ENCODE data around the gene NPAS2. TPM values are rescaled to one million over a fixed set of nuclear protein-coding genes. Genes with fewer than 3 reads are reported as not detected.

NPAS2 gene
- total and polyA plus RNA-seq, 4 donors: 5.9 to 17.1 (median 10.4) TPM

DNA sequence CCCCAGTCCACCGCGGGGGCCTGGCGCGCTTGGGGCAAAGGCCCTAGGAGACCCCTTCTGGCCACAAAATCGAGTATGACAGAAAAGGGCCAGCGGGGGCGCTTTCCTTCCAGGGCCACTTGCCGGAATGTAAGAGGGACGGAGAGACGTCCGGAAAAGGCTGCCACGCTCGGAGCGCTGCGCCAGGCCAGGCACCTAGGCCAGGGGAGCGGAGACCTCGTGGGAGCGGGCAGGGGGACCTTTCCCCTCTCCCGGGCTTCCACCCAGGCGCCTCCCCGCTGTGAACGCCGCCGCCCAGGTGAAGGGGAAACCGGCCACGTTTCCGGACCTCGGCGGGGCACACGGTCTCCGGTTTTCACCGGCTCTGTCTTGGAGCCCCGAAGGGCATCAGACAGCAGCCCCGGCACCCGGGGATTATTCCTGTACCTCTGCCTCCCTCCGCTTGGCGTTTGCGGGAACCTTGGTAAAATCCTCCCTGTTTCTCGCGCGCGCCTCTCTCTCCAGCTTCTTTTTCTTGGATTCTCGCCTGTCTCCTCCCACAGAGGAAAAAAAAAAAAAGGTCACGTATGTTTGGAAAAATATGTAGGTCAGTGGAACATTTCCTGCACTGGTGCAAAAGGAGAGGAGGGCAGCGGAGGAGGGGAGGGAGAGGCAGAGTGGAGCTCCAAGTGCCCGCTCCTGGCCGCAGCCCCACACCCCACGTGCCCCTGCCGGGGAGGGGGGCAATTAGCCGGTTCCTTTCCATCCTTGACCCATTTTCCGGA is 1.2 kb upstream of the NPAS2 start:
- Histone ChIP-seq H3K27me3 (ENCODE audit: control insufficient read depth in 3 of 3, insufficient read depth in 3 of 3, low read length in 2 of 3) (peaks cover 0 to 17% (median 14%) of the 10 kb centered on the region in 3 donors), H3K9ac (ENCODE audit: insufficient read depth in 1 of 2, low read length in 2 of 2) (peak overlapping the region in 1 of 2 donors; percentile 53), H3K9me3 (ENCODE audit: control insufficient read depth in 4 of 4, insufficient read depth in 3 of 4, low read length in 3 of 4) (no peaks in the 10 kb centered on the region), H3K27ac (ENCODE audit: low read depth in 1 of 2, low read length in 1 of 2) (peak overlapping the region; percentile 76 to 98), H3K4me3 (peak overlapping the region; percentile 47), H3K4me1 (ENCODE audit: control insufficient read depth in 5 of 5, insufficient read depth in 5 of 5, low read length in 5 of 5) (peaks cover 0 to 24% (median 12%) of the 10 kb centered on the region in 5 donors), H3K36me3 (ENCODE audit: control insufficient read depth in 4 of 4, insufficient read depth in 4 of 4, low read length in 4 of 4) (no peaks in the 10 kb centered on the region)
- DNase-seq: peak; percentile 61 to 85 (median 83)
- ATAC-seq (ENCODE audit: insufficient read depth, low FRiP score): peak; percentile 62
- WGBS, 2 donors: 1 to 2% methylated on average over 42 to 51 of the region's 51 CpGs
- TF ChIP-seq, protein P1, sequence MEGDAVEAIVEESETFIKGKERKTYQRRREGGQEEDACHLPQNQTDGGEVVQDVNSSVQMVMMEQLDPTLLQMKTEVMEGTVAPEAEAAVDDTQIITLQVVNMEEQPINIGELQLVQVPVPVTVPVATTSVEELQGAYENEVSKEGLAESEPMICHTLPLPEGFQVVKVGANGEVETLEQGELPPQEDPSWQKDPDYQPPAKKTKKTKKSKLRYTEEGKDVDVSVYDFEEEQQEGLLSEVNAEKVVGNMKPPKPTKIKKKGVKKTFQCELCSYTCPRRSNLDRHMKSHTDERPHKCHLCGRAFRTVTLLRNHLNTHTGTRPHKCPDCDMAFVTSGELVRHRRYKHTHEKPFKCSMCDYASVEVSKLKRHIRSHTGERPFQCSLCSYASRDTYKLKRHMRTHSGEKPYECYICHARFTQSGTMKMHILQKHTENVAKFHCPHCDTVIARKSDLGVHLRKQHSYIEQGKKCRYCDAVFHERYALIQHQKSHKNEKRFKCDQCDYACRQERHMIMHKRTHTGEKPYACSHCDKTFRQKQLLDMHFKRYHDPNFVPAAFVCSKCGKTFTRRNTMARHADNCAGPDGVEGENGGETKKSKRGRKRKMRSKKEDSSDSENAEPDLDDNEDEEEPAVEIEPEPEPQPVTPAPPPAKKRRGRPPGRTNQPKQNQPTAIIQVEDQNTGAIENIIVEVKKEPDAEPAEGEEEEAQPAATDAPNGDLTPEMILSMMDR (IDR thresholded peaks at IDR 0.05; ENCODE audit: control extremely low read depth, extremely low read depth): no peak

DNA sequence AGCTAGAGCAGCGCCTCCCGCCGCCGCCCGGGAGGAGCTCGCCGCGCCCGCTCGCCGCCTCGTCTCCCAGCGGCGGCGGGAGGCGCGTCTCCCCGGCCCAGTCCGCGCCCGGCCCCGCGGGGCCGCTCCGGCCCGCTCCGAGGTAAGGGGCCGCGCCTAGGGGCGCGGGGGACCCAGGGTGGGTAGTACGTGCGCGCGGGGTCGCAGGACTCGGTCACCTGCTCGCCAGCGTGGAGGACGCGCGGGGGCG is 259 bp downstream of the NPAS2 start:
- Histone ChIP-seq H3K36me3 (ENCODE audit: control insufficient read depth in 4 of 4, insufficient read depth in 4 of 4, low read length in 4 of 4) (no peaks in the 10 kb centered on the region), H3K9ac (ENCODE audit: insufficient read depth in 1 of 2, low read length in 2 of 2) (no peak overlapping the region), H3K4me3 (peak overlapping the region; percentile 63), H3K27ac (ENCODE audit: low read depth in 1 of 2, low read length in 1 of 2) (peak overlapping the region; percentile 11 to 98), H3K9me3 (ENCODE audit: control insufficient read depth in 4 of 4, insufficient read depth in 3 of 4, low read length in 3 of 4) (no peaks in the 10 kb centered on the region), H3K27me3 (ENCODE audit: control insufficient read depth in 3 of 3, insufficient read depth in 3 of 3, low read length in 2 of 3) (peaks cover 0 to 17% (median 14%) of the 10 kb centered on the region in 3 donors), H3K4me1 (ENCODE audit: control insufficient read depth in 5 of 5, insufficient read depth in 5 of 5, low read length in 5 of 5) (peaks cover 0 to 24% (median 8%) of the 10 kb centered on the region in 5 donors)
- 1% methylated on average over 16 to 43 of the region's 43 CpGs for WGBS, 2 donors
- TF ChIP-seq, protein P1 (IDR thresholded peaks at IDR 0.05; ENCODE audit: control extremely low read depth, extremely low read depth): no peak
- no peak for ATAC-seq (ENCODE audit: insufficient read depth, low FRiP score)
- DNase-seq: no peak

DNA sequence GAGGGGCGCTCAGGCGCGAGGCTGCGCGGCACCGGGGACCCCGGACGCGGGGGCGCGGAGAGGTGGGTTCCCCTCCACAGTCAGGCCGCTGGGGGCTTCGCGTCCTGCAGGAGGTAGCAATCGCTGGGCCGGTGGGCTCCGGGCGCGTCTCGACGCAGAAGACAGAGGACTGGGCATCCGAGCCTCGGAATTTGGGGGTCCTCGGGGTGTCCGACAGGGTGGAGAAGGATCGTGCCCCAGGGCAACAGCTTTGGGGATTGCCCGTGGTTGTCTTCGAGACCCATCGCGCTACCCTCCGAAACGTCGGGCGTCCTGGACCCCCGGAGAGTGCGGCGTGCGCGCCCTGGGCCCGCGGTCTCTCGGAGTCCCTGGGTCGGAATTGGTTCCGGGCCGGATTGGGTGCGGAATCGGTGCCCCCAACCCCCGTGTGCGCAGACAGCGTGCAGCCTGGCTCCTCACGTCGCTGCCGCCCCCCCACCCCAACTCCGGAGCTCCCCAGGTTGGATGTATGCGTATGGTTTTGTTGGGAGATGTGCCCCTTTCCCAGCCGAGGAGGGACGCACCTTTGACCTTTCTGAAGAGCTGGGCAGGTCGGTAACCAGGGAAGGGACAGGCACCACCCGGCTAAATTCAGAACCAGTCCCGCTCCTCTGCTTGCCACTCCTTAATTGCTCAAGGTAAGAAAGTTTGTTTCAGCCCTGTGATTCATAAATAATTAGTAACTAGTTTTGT is 750 bp downstream of the NPAS2 start:
- no peaks in the 10 kb centered on the region for H3K36me3 ChIP-seq (ENCODE audit: control insufficient read depth in 4 of 4, insufficient read depth in 4 of 4, low read length in 4 of 4)
- peaks cover 0 to 17% (median 14%) of the 10 kb centered on the region in 3 donors for H3K27me3 ChIP-seq (ENCODE audit: control insufficient read depth in 3 of 3, insufficient read depth in 3 of 3, low read length in 2 of 3)
- H3K9me3 ChIP-seq (ENCODE audit: control insufficient read depth in 4 of 4, insufficient read depth in 3 of 4, low read length in 3 of 4): no peaks in the 10 kb centered on the region
- peak overlapping the region; percentile 63 for H3K4me3 ChIP-seq
- TF ChIP-seq, protein P1 (IDR thresholded peaks at IDR 0.05; ENCODE audit: control extremely low read depth, extremely low read depth): no peak
- peak overlapping the region; percentile 11 to 98 for H3K27ac ChIP-seq (ENCODE audit: low read depth in 1 of 2, low read length in 1 of 2)
- H3K4me1 ChIP-seq (ENCODE audit: control insufficient read depth in 5 of 5, insufficient read depth in 5 of 5, low read length in 5 of 5): peaks cover 0 to 24% (median 8%) of the 10 kb centered on the region in 5 donors
- ATAC-seq (ENCODE audit: insufficient read depth, low FRiP score) (no peak), DNase-seq (peak in 1 of 3 donors; percentile 30)
- peak overlapping the region in 1 of 2 donors; percentile 14 for H3K9ac ChIP-seq (ENCODE audit: insufficient read depth in 1 of 2, low read length in 2 of 2)
- 3 to 4% methylated on average over 56 to 60 of the region's 60 CpGs for WGBS, 2 donors
